HG03025 (cell line): ENCODE results near the gene PEX5.
"Not testable (repeated sequence)": the region's sequence is repeated elsewhere in the genome, so short reads cannot be mapped to it uniquely, and the experiment has no call there.

ENCODE experiments used
- ATAC-seq: cut with Tn5 transposase; IDR thresholded peaks from one replicate; pipeline ENCODE4 v1.9.1; 2021; ENCODE audit warnings: mild to moderate bottlenecking, moderate library complexity; ENCODE audit not compliant: unreplicated experiment, low FRiP score

Gene PEX5

GRCh38 chr12:7209958-7210357 is 20.5 kb downstream of the PEX5 start:
- ATAC-seq, result no peak

DNA sequence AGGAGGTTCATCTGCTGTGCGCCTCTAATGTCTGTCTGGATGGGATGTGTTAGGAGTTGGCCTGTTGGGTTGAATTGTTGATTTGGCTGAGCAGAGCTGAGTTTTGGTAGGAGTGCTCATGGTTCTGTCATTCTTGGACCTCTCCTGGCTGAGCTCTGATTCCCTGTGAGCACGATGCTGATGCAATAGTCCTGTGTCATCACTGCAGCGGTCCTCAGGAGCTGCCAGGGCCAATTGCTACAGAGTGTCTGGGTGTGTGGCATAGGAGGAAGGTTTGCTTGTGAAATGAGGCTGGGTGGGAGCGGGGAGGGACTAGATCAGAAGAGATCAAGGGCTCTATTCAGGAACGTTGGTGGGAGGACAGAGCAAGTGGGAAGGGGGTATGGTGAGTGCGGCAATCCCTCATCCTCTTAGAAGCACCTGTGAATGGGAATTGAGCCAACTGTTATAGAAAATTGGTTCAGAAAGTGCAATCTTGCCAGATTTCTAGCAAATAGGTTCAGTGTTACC is 21.2 kb downstream of the PEX5 start:
- ATAC-seq, result no peak

GRCh38 chr12:7212678-7213077 is 23.2 kb downstream of the PEX5 start:
- ATAC-seq, result no peak

GRCh38 chr12:7213745-7214144 is 24.3 kb downstream of the PEX5 start:
- not testable (repeated sequence) for ATAC-seq

GRCh38 chr12:7217475-7218069 is 28.1 kb downstream of the PEX5 start:
- no peak for ATAC-seq

- ATAC-seq, result no peak
These were observed 30.2 kb downstream of the PEX5 start for GRCh38 chr12:7219599-7220243.

DNA sequence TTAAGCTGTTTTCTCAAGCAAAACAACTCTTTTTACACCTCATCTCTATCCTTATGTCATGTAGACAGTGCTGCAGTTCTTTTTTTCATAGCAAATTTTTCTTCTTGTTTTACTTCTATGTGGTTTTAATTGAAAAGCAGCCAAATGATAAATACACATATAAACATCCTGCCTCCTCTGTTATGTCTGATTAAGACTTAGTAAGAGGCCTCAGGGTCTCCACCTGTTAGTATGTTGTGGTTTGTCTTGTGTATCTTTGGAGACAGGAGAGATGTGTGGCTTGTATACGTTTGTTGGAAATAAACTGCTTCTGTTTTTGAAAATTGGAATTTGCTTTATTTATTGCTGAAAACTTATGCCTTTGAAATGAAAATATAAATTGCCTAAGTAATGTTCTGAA is 32.0 kb downstream of the PEX5 start:
- ATAC-seq, result no peak

DNA sequence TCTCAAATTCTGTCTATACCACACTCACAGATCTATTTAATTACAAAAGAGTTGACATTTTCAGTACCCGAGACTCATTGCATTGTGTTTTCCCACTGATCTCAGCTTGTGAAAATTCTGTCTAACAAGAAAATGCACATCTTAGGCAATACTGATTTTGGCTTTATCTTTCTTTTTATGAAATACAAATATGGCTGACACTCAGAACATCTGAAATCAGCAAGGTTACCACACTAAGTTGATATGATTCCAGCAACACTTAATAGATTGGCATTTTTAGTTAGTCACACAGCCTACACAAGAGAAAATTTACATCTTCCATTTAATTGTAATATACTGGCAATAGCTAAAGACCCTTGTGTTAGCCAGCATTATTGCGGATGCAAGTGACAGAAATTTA is 40.3 kb downstream of the PEX5 start:
- no peak for ATAC-seq

DNA sequence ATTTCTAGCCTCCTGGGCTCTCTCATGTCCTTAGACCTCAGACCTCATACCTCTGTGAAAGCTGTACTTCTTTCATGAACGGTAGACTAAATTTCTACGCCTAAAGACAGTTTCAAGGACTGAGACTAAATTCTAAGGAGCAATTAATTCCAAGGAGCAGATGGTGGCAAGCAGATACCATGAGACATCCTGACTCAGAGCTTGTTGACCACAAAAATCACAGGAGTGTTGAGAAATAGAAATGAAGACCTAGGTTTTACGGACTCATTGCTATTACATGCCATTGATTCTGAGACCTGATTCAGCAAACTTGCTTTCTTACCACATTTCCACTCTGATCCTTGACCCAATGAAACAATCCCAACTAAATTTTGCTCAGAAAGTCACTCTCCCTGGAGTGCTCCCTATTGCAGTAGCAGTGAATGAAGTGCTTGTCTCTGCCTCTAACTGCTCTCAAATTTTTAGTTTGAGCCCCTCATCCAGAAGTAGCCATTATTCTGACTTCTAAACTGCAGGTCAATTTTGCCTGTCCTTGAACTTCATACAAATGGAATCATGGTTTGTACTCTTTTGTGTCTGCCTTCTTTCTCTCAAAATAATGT is 52.0 kb downstream of the PEX5 start:
- no peak for ATAC-seq

DNA sequence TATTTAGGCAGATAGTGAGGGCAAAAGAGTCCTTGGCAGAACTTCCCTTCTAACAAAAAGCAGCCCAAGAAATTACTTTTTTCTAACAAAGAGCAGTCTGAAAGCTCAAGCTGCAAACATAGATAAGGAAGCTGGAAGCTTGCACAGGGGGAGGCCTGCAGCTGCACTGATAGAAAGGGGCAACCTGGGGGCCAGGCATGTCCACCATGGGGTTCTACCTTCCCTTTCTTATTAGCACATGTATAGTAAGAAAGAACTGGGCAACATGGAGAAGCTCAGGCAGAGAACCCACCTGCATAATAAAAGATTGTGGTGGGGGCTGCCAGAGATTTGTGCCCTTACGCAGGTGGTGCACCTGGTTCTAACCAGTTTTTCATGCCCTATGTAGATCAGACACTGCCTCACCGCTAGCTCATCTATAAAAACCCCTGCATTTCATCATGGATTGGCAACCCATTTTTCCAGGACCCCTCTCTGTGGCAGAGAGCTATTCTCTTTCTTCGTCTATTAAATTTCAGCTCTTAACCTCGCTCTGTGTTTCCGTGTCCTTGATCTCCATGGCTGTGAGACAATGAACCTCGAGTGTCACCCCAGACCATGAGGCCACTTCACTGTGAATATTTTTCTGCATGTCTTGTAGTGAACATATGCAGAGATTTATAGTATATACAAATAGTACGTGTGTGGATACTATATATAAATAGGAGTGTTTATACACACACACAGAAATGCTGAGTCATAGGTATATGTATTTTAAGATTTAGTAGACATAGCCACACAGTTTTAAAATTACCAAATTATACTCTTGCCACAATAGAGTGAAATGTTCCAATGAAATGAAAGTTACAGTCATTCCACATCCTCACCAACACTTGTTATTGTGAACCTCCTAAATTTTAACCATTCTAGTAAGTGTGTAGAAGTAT is 53.0 kb downstream of the PEX5 start:
- ATAC-seq, result no peak

DNA sequence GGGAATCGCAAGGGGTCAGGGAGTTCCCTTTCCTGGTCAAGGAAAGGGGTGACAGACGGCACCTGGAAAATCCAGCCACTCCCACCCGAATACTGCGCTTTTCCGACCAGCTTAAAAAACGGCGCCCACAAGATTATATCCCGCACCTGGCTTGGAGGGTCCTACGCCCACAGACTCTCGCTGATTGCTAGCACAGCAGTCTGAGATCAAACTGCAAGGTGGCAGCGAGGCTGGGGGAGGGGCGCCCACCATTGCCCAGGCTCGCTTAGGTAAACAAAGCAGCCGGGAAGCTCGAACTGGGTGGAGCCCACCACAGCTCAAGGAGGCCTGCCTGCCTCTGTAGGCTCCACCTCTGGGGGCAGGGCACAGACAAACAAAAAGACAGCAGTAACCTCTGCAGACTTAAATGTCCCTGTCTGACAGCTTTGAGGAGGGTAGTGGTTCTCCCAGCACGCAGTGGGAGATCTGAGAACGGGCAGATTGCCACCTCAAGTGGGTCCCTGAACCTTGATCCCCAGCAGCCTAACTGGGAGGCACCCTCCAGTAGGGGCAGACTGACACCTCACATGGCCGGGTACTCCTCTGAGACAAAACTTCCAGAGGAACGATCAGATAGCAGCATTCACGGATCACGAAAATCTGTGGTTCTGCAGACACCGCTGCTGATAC is 62.0 kb downstream of the PEX5 start:
- ATAC-seq, result not testable (repeated sequence)

DNA sequence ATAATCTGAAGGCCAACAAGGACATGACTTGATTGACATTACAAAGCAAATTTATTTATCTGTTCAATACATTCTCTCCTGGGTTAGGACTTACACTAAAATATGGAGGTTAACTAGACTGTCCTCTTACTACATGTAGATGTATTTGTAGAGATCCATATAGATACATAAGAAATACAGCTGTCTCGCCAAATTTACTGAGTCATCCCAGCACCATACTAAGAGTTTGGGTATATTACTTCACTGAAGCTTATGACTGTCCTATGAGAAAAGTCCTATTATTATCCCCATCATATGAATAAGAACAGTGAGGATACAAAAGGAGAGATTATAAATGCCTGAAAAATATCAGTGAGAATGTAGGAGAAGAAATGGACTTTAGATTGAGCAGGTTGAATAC is 69.6 kb downstream of the PEX5 start:
- ATAC-seq, result no peak
